DMS53 (cell line): ENCODE data around the gene MEGF6.
"Not testable (repeated sequence)": the region's sequence is repeated elsewhere in the genome, so short reads cannot be mapped to it uniquely, and the experiment has no call there.

Experiments used
- DNase-seq: peaks from one replicate; lab custom pipeline; 2025; lab: John Stamatoyannopoulos, UW

Gene MEGF6

GRCh38 chr1:3627515-3628253, 16.4 kb upstream of the MEGF6 start:
- no peak for DNase-seq

DNA sequence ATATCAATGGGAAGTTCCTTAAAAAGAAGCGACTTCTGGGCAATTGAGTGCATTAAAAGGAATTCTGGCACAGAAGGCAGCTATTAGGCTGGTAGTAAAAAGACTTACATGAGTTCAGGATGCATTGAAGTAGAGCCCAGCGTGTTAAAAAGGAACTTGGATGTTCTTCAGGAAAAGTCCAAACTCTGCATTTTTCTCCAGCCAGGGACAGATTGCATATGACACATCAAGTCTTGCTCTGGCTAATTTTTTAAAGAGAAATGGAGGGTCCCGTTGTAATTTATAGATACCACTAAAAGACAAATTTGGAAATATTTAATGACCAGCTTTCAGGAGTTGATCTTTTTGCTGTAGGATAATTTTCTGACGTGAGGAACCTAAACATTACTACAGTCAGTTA, 14.7 kb upstream of the MEGF6 start:
- no peak for DNase-seq

DNA sequence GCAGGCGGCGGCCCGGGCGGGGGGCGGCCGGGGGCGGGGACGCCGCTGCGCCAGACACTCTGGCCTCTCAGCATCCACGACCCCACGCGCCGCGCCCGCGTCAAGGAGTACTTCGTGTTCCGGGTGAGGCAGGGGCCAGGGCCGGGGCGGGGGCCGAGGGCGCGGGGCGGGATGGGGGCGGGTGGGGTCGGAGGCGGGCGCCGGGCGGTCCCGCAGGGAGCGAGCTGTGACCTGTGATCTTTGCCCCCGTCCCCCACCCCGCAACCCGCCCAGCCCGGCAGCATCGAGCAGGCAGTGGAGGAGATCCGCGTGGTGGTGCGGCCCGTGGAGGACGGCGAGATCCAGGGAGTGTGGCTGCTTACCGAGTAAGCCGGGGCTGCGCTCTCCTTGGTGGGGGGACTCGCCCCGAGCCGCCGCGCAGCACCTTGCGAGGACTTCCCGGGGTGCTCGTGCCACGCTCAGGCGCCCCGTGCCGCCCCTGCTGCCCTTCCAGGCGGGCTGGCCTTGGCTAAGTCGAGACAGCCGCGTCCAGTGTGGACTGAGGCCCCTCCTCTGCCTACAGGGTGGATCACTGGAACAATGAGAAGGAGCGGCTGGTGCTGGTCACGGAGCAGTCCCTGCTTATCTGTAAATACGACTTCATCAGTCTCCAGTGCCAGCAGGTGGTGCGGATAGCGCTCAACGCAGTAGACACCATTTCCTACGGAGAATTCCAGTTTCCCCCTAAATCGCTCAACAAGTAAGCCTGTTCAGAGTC, 14.0 kb upstream of the MEGF6 start:
- DNase-seq = peak; percentile 85

DNA sequence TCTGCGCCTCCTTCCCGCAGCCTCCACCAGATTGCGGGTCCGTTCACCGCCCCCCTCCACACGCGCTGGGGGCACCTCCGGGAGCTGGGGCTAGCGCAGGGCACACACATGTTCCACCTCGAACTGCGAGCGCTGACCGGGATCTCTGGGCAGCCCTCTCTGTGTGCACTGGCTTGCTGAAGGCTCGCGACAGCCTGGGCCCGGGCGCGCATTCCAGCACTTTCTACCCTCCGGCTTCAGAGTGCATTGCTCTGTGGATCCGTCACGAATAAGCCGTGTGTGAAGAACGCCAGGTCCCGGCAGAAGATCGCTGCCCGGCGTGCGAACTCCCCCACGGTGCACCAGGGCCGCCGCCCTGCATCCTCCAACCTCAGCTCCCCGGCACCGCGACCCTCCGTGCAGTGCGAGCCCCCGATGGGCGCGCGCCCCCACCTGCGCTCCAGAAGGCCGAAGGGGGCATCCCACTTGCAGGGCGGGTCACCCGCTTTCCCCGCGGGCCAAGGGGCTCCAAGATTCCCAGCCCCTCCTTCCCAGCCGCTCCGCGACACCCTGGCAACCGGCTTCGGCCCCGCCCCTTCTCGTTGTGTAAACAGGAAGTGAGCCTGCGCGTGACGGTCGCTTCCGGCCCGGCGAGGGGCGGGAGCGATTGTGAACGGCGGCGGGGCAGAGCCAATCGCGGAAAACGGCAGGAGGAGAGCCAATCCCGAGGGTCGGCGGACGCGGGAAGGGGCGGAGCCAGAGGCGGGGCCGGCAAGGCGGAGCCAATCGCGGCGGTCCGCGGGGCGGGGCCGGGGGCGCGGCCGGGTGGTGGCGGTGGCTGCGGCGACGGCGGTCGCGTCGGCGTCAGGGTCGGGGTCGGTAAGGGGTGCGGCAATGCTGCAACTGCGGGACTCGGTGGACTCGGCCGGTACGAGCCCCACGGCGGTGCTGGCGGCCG, 13.2 kb upstream of the MEGF6 start, which contains the start of gene TPRG1L:
TSS of gene TPRG1L (plus strand) at position 816 of the 937 bp plus-strand sequence. CDS start at position 874, 58 bp downstream.
- DNase-seq = peak; percentile 98

- no peak for DNase-seq
These were observed 12.3 kb upstream of the MEGF6 start for GRCh38 chr1:3623441-3624199.

- DNase-seq = not testable (repeated sequence)
These were observed 10.8 kb upstream of the MEGF6 start for GRCh38 chr1:3622102-3622501.

- peak; percentile 79 for DNase-seq
These were observed 9.9 kb upstream of the MEGF6 start for GRCh38 chr1:3621151-3621671.

- peak; percentile 79 for DNase-seq
These were observed 9.4 kb upstream of the MEGF6 start for GRCh38 chr1:3620708-3621107.

- DNase-seq = peak; percentile 88
These were observed 7.8 kb upstream of the MEGF6 start for GRCh38 chr1:3618881-3619671.

- no peak for DNase-seq
These were observed 7.2 kb upstream of the MEGF6 start for GRCh38 chr1:3618531-3618880.

DNA sequence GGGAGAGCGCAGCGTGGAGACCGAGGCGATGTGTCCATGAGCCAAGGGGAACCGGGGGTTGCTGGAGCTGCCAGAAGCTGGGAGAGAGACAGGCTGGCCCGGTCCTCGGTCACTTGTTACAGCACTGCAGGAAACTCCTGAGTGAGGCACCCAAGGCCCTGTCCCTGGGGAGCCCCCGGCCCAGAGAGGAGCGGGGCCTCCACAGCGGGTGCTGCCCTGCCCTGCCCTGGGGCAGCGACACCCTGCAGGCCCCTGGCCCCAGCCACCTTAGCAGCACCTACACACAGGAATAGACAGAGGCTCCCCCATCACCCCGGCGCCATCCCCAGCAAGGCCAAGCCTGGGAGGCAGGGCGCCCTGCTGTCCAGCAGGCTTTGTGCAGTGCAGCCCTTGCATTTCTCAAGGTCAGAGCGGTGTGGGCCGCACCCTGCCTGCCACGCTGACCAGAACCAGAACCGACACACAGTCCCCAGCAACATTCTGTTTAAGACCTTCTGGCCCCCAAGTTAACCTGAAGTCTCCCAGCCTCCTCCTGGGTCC, 6.6 kb upstream of the MEGF6 start:
- DNase-seq = no peak

GRCh38 chr1:3616861-3617260, 5.6 kb upstream of the MEGF6 start:
- no peak for DNase-seq

DNA sequence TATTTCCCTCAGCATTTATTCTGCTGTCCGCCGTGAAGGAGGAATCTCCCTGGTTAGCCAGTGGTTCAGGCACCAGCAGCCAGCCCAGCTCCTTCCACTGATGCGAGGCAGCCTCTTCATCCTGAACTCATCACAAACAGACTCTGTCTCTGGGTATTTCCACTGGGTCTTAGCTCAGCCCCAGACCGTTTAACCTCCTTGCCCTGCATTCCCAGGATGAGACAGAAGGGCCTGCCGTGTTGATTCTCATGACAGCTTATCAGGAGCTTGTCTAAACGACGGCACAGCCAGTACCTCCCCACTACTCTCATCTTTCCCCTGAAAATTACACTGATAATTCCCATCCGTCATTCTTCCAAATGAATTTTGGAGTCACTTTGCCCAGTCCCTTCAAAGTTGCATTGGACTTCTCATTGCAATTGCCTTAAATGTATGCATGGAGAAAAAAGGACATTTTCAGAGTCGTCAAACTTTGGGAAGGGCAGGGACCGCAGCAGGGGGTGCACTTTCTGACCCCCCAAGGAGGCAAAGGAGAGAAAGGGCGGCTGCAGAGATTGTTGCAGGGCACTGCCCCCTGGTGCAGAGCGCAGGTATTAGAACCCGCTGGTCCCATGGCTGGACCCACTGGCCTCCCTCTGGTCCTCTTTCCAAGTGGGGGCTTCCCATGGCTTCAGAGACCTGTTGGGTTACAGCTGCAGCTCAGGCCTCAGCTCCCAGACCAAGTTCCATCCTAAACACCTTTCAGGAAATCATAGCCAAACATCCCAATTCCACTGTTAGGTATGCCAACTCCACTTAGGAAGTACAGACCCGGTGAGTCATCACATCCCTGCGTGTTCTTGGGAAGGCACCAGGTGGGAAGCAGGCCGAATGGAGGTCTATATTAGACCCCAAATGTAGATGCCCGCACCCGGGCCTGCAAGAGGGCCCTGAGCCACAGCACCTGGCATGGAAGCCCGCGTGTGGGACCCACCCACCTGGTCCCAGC, 3.7 kb upstream of the MEGF6 start:
- peak; percentile 57 for DNase-seq

DNA sequence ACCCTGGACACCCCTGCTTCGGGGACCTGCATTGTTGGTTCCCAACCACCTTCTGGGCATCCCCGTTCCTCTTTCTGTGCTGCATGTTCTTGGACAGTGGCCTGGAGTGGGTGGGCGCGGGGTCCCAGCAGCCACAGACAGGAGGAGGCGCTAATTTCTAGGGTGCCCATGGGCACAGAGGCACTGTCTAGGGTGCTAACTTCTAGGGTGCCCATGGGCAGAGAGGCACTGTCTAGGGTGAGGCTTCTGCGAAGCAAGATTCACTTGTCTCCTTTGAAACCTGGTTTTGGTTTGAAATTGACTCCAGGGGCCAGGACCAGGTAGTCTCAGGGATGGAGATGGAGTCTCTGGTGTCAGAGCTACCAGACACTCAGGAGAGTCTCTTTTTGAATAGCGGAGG, 815 bp upstream of the MEGF6 start:
- DNase-seq = no peak

- no peak for DNase-seq
These were observed 660 bp downstream of the MEGF6 start for GRCh38 chr1:3610527-3611169.

DNA sequence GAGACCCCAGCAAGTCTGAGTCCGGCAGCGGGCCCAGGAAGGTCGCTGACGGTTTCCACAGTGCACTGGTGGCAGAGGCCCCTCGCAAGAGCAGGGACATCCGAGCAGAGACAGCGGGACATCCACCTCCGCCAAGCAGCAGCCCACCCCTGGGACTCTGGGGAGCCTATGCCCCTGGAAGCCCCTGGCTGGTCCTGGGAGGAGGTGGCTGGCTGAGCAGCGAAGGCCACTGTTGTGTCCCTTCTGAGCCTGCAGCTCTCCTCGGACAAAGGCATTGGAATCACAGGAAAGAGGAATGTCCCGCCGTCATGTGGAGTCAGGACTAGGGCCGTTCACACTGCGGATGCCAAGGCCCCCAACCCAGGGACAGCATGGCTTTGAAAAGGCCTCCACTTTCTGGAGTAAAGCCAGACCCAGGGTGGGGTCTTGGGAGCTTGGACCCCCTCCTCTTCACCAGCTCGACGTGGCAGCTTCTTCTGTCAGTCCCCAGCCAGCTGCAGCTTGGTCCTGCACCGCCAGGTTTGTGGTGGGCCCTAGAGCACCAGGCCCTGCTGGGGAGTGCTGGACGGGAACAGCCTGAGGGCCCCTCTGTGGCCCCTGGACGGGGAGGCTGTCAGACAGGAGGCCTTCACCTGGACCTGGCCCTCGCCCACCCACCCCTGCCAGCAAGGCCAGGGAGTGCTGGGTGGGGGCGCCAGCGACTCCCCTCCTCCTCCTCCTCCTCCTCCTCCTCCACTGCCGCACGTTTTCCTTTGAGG, 1.4 kb downstream of the MEGF6 start:
- DNase-seq = no peak

- no peak for DNase-seq
These were observed 2.1 kb downstream of the MEGF6 start for GRCh38 chr1:3609016-3609768.
